ENCODE measurements around the gene KIF12. TPM values are rescaled to one million over a fixed set of nuclear protein-coding genes. Genes with fewer than 3 reads are reported as not detected.
"Not testable (repeated sequence)": the region's sequence is repeated elsewhere in the genome, so short reads cannot be mapped to it uniquely, and the experiment has no call there.

KIF12 gene
- total RNA-seq, 2 experiments from 2014 or later, result not detected

- H3K4me3 Mint-ChIP-seq; H3K36me3 Mint-ChIP-seq (ENCODE audit: low read depth); H3K36me3 ChIP-seq (ENCODE audit: insufficient read depth, low read length); H3K4me3 ChIP-seq (ENCODE audit: low read length); H3K4me1 ChIP-seq (ENCODE audit: insufficient read depth, low read length); H3K27ac Mint-ChIP-seq; H3K9me3 Mint-ChIP-seq; ATAC-seq (ENCODE audit: poor library complexity); POLR2A ChIA-PET; DNase-seq; H3K9me3 ChIP-seq (ENCODE audit: control insufficient read depth in 1 of 2, insufficient read depth in 1 of 2, low read length in 2 of 2); H3K27me3 ChIP-seq (ENCODE audit: control insufficient read depth in 1 of 2, insufficient read depth in 2 of 2, low read length in 2 of 2); H3K4me1 Mint-ChIP-seq (ENCODE audit: low read depth); H3K27ac ChIP-seq (ENCODE audit: low read depth in 1 of 2, low read length in 2 of 2): not testable (repeated sequence)
- intact Hi-C loops (cut with DNase I, micrococcal nuclease), result loop anchor here (1.0 to 5.0 kb wide), 3 partner anchors 207 to 401 kb away; no protein-coding TSS in a partner anchor
- CTCF ChIA-PET, result interaction anchor here (0.6 to 1.1 kb wide), 11 partner anchors 9 to 689 kb away, joined by 3 to 5 read pairs (median 3); no protein-coding TSS in a partner anchor
- TF ChIP-seq CTCF (IDR thresholded peaks at IDR 0.05), result peak; percentile 13
- H3K27me3 Mint-ChIP-seq, result peaks cover 19% of the 10 kb centered on the region
Observed at GRCh38 chr9:114082763-114083412, 16.2 kb downstream of the KIF12 start.

GRCh38 chr9:114082017-114082762, 16.9 kb downstream of the KIF12 start:
- intact Hi-C loops (cut with DNase I, micrococcal nuclease), result loop anchor here (1.0 to 5.0 kb wide), 3 partner anchors 208 to 400 kb away; no protein-coding TSS in a partner anchor
- ATAC-seq (ENCODE audit: poor library complexity), result peak; percentile 59
- H3K27me3 ChIP-seq (ENCODE audit: control insufficient read depth in 1 of 2, insufficient read depth in 2 of 2, low read length in 2 of 2), result no peaks in the 10 kb centered on the region
- H3K9me3 Mint-ChIP-seq, result no peaks in the 10 kb centered on the region
- no peaks in the 10 kb centered on the region for H3K9me3 ChIP-seq (ENCODE audit: control insufficient read depth in 1 of 2, insufficient read depth in 1 of 2, low read length in 2 of 2)
- peak; percentile 84 for TF ChIP-seq CTCF (IDR thresholded peaks at IDR 0.05)
- H3K4me1 Mint-ChIP-seq (ENCODE audit: low read depth), result no peaks in the 10 kb centered on the region
- no peak overlapping the region for H3K27ac ChIP-seq (ENCODE audit: low read depth in 1 of 2, low read length in 2 of 2)
- H3K27me3 Mint-ChIP-seq, result peaks cover 16% of the 10 kb centered on the region
- peak; percentile 53 to 84 (median 72) for DNase-seq
- no peak overlapping the region for H3K4me3 ChIP-seq (ENCODE audit: low read length)
- CTCF ChIA-PET, result interaction anchor here (0.6 to 1.1 kb wide), 10 partner anchors 9 to 209 kb away, joined by 3 to 5 read pairs (median 3); no protein-coding TSS in a partner anchor
- no peak overlapping the region for H3K27ac Mint-ChIP-seq
- POLR2A ChIA-PET, result no interaction called here
- no peaks in the 10 kb centered on the region for H3K36me3 ChIP-seq (ENCODE audit: insufficient read depth, low read length)
- H3K4me1 ChIP-seq (ENCODE audit: insufficient read depth, low read length), result no peaks in the 10 kb centered on the region
- no peaks in the 10 kb centered on the region for H3K36me3 Mint-ChIP-seq (ENCODE audit: low read depth)
- H3K4me3 Mint-ChIP-seq, result no peak overlapping the region

- H3K36me3 ChIP-seq (ENCODE audit: insufficient read depth, low read length), result no peaks in the 10 kb centered on the region
- H3K27ac ChIP-seq (ENCODE audit: low read depth in 1 of 2, low read length in 2 of 2), result no peak overlapping the region
- no peaks in the 10 kb centered on the region for H3K9me3 Mint-ChIP-seq
- H3K4me3 ChIP-seq (ENCODE audit: low read length), result no peak overlapping the region
- ATAC-seq (ENCODE audit: poor library complexity) (no peak), DNase-seq (no peak)
- no peaks in the 10 kb centered on the region for H3K9me3 ChIP-seq (ENCODE audit: control insufficient read depth in 1 of 2, insufficient read depth in 1 of 2, low read length in 2 of 2)
- H3K27me3 Mint-ChIP-seq, result peaks cover 10% of the 10 kb centered on the region
- ChIA-PET CTCF (no interaction called here), POLR2A (no interaction called here)
- H3K27me3 ChIP-seq (ENCODE audit: control insufficient read depth in 1 of 2, insufficient read depth in 2 of 2, low read length in 2 of 2), result no peaks in the 10 kb centered on the region
- H3K4me3 Mint-ChIP-seq, result no peak overlapping the region
- H3K4me1 Mint-ChIP-seq (ENCODE audit: low read depth), result no peaks in the 10 kb centered on the region
- intact Hi-C loops (cut with DNase I, micrococcal nuclease), result loop anchor here (1.0 to 5.0 kb wide), 3 partner anchors 209 to 399 kb away; no protein-coding TSS in a partner anchor
- H3K4me1 ChIP-seq (ENCODE audit: insufficient read depth, low read length), result no peaks in the 10 kb centered on the region
- H3K27ac Mint-ChIP-seq, result no peak overlapping the region
- H3K36me3 Mint-ChIP-seq (ENCODE audit: low read depth), result no peaks in the 10 kb centered on the region
- TF ChIP-seq CTCF (IDR thresholded peaks at IDR 0.05), result no peak
Observed at GRCh38 chr9:114081441-114082016, 17.6 kb downstream of the KIF12 start.
